GM18526 (cell line): Measurements from ENCODE around the gene VRK1.

Experiments
- POLR2A ChIP-seq: IDR thresholded peaks from 3 replicates; pipeline ENCODE4 v1.6.1; 2011; ENCODE audit not compliant: insufficient read length; ENCODE audit errors: extremely low read depth

The VRK1 gene, protein sequence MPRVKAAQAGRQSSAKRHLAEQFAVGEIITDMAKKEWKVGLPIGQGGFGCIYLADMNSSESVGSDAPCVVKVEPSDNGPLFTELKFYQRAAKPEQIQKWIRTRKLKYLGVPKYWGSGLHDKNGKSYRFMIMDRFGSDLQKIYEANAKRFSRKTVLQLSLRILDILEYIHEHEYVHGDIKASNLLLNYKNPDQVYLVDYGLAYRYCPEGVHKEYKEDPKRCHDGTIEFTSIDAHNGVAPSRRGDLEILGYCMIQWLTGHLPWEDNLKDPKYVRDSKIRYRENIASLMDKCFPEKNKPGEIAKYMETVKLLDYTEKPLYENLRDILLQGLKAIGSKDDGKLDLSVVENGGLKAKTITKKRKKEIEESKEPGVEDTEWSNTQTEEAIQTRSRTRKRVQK

DNA sequence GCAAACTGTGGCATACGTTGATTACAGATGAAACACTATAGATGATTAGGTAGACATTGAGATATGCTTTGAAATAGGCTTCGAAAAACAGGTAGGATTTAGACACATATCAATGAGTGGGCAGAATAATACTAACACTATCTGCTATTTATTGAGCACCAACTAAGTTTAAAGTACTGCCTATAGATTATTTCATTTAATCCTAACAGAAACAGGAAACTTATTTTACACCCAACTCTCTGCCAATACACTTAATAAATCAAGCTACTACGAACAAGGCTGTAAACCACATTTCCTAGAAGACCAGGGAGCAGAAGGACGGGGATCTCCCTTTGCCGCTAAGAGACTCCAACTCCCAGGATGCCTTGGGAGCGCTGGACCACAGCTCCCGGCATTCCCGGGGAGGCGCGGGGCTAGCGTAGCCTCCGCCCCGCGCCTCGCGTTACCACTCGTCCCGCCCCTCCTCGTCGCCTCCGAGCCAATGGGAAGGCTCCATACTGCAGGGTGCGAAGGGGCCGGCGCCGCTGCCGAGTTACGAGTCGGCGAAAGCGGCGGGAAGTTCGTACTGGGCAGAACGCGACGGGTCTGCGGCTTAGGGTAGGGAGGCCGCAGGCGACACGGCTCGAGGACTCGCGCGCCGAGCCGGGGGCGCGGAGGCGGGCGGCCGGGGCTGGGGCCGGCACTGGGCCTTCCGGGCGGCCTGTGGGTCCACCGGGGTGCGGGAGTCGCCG lies at the start of gene VRK1:
Gene VRK1, plus strand, starts transcription at position 532 of the 731 bp plus-strand sequence. CDS start 36,090 bp downstream, outside the sequence.
- TF ChIP-seq POLR2A: peak; percentile 82

- TF ChIP-seq POLR2A: no peak
Observed at GRCh38 chr14:96747608-96748007, 49.6 kb upstream of the VRK1 start.

DNA sequence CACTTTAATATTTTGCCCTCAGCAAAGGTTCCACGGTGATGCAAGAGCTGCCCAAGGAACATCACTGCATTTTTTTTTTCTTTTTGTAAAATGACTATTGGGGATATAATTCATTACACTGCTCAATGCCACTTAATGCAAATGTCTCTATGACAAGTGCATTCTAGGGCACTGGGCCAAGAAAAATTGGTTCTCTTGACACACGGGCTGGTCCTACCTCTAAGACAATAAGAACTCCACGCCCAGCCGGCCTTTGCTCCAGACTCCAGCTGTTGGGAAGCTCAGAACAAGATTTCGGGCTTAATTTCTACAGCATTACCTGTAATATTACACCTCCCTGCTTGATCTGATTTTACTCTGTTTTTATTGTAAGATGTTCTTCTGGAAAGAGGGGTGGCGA lies 48.8 kb upstream of the VRK1 start:
- no peak for TF ChIP-seq POLR2A

GRCh38 chr14:96751505-96751904 lies 45.7 kb upstream of the VRK1 start:
- no peak for TF ChIP-seq POLR2A

GRCh38 chr14:96752125-96752524 lies 45.1 kb upstream of the VRK1 start:
- TF ChIP-seq POLR2A: no peak

DNA sequence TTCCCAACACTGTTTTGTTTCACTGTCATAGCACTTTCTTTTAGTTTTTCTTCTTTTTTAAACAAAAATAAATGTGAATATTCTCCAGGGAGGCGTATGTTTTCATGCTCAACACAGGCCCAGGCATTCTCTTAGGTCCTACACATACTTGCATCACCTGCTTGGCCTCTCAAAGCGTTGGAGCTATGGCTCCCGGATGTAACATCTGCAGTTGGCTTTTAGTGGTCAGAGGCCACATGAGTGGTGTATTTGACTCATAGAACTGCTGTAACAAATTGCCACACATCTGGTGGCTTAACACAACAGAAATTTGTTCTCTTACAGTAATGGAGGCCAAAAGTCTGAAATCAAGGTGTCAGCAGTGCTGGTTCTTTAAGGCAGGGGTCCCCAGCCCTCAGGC lies 44.6 kb upstream of the VRK1 start:
- no peak for TF ChIP-seq POLR2A

DNA sequence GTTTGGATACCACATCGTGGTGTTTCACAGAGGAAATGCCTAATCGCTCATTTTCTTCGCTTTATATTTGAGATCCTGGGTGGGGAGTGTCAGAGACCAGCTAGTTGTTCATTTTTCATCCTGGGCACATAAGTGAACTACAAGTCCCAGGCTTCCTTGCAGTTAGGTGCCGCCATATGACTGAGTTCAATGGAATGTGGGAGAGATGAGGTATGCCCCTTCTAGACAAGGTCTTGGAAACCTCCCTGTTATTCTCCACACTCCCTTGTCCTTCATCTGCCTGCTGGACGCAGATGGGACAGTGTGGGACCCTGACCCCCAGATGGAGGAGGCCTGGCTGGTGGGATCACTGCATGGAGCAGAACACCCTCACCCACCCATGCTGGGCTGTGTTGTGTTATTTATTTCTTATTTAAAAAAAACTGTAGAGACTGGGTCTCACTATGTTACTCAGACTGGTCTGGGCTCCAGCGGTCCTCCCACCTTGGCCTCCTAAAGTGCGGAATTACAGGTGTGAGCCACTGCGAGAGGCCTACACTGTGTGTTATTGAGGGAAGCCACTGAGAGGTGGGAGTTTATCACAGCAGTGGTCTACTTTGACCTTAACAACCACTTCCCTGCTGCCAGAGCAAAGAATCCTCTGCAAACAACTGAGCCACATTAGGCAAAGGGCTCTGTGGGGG lies 42.9 kb upstream of the VRK1 start:
- no peak for TF ChIP-seq POLR2A

DNA sequence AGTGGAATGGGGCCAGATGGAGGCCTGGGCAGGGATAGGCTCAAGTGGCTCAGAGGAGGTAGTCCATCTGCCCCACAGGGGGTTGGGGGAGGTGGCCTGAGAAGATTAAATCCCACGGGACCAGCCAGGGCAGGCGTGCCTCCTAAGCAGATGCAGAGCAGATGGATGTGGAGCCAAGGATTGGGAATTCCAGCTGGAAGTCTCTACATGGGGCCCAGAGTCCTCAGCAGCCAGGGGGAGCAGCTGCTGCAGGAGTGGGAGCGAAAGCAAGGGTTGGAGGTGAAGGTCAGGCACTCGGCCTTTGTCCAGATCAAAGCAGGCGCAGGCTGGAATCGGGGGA lies 42.4 kb upstream of the VRK1 start:
- no peak for TF ChIP-seq POLR2A

DNA sequence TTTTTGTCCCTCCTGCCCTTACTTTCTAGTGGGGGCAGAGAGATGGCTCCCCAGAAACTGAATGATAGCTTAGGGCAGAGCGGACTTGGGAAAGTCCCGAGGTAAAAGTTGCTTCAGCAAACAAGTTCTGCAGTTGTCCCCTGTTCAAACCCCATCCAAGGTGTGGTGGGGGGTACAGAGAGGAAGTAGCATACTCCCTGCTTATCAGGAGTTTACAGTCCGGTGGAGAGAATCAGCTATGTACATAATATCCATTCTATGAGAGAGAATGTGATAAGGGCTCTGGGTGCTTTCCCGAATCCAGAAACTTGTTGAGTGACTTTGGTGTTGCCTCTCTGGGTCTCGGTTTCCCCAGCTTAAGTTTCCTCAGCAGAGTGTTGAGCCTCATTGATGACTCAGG lies 40.4 kb upstream of the VRK1 start:
- no peak for TF ChIP-seq POLR2A

- TF ChIP-seq POLR2A: no peak
Observed at GRCh38 chr14:96757456-96757855, 39.7 kb upstream of the VRK1 start.

- TF ChIP-seq POLR2A: no peak
Observed at GRCh38 chr14:96761066-96761465, 36.1 kb upstream of the VRK1 start.

DNA sequence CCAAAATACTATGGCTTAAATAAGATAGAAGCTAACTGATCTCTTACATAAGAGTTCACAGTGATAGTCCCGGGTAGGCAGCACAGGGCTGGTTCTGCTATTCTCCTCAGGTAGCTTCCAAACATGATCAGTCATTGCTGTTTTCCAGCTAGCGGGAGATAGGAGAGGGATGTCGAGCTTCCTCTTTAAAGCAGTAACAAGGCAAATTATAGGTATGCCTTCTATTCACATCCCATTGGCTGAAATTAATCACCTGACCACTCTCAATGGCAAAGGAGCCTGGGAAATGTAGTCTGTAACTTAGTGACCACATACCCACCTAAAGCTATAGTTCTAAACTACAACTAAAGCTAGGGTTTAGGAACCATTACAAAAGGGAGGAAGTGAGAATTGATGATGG lies 34.5 kb upstream of the VRK1 start:
- no peak for TF ChIP-seq POLR2A

DNA sequence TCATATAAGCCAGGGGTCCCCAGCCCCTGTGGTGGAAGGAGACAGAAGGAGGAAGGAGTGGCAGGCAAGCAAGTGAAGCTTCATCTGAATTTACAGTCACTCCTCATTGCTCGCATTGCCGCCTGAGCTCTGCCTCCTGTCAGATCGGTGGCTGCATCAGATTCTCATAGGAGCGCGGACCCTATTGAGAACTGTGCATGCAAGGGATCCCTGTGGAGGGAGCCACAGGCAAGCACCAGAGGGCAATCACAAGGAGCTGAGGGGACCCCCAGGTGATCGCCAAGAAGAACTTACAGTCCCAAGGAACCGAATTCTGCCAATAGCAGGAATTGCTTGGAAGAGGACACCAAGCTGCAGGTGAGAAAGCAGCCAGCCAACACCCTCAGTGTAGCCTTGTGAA lies 33.2 kb upstream of the VRK1 start:
- no peak for TF ChIP-seq POLR2A

DNA sequence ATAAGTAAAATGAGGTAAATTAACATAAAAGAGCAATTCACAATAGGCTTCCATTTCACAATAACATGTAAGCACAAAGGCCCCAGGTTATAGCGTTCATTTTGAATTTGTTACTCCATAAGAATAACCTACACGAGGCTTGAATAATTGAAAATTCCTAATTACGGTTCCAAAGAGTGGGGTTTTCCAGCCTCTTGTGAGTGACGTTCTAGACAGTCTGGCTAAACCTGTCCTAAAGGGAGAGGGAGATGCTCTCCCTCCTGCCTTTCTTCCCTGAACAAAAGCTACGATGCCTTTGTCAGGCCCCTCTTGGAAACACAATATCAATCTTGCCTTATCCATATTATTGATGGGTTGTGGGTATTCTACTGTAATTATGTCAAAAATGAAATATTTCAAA lies 24.3 kb upstream of the VRK1 start:
- TF ChIP-seq POLR2A: no peak

DNA sequence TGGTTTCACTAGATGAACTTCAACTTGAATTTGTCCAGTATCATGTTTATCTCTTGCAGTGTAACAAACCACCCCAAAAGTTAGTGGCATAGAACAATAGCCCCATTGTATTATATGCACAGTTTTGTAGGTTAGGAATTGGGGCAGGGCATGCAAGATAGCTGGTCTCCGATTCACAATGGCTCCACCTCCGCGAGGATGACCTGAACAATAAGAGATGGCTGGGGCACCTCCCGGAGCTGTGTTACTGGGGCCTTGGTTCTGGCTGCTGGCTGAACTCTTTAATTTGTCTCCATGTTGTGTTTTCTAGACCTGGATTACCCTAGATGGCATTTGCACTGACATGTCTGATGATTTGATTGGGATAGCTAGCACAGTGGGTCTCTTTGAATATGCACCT lies 20.4 kb upstream of the VRK1 start:
- TF ChIP-seq POLR2A: no peak

GRCh38 chr14:96780500-96780899 lies 16.7 kb upstream of the VRK1 start:
- TF ChIP-seq POLR2A: no peak
